Right lobe of liver (tissue), 4 donors: ENCODE results near the gene MYO3B.

Source experiments
- CTCF ChIP-seq, 4 donors: fragments of 200-600 bp in 3 of 4; fragments of 450-650 bp in 1 of 4; IDR thresholded peaks; one replicate each; pipeline versions ENCODE4 v1.5.1 to v1.8.0; 2016 to 2022; ENCODE audit warnings: antibody characterized with exemption in 4 of 4, mild to moderate bottlenecking in 2 of 4
- POLR2A ChIP-seq: fragments of 450-650 bp; IDR thresholded peaks from one replicate; pipeline ENCODE4 v1.6.1; 2017; ENCODE audit warnings: antibody characterized with exemption, mild to moderate bottlenecking
- donor health status: DM: no; HTN: no; CAD: no.
- donor health status: DM: no; HTN: no; CAD: no.
- donor health status: DM: no; HTN: yes; CAD: no.

DNA sequence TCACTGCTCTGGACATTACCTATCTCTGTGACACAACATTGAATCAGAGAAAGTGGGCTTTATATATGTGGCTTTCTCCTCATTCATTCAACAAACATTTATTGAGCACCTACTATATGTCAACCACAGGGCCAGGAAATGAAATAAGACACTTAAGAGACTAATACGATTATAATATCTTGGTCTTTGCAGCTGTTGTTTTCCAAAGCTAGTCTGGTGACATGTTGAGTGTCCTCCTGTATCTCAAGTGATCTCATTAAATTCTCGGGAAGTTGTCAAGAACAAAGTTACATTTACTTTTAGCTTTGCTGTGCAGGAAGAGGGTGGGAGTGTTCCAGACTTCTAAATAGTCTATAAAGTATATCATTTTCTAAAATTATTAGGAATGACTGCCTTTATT, 372.6 kb downstream of the MYO3B start:
- TF ChIP-seq CTCF (IDR thresholded peaks at IDR 0.05) (no peak), POLR2A (no peak)
